Epithelial cell of esophagus (primary cell): ENCODE data around the gene TMEM151B.
A peak's percentile ranks its signal among the peaks of the same experiment; 100 is the strongest.

Experiments
- DNase-seq: peaks from one replicate; pipeline ENCODE4 v3.0.0; 2010; ENCODE audit warnings: low read depth
- H3K4me3 ChIP-seq: 2 replicates; pipeline ENCODE4 v1.5.1; 2011; ENCODE audit warnings: mild to moderate bottlenecking, low read length, control low read depth
- TF ChIP-seq, protein P1 (sequence below): IDR thresholded peaks from 2 replicates; pipeline ENCODE4 v1.5.1; 2011; ENCODE audit warnings: low read depth, mild to moderate bottlenecking, low read length, control low read depth, inconsistent platforms; ENCODE audit not compliant: insufficient read depth; ENCODE audit errors: missing control alignments

Gene TMEM151B

DNA sequence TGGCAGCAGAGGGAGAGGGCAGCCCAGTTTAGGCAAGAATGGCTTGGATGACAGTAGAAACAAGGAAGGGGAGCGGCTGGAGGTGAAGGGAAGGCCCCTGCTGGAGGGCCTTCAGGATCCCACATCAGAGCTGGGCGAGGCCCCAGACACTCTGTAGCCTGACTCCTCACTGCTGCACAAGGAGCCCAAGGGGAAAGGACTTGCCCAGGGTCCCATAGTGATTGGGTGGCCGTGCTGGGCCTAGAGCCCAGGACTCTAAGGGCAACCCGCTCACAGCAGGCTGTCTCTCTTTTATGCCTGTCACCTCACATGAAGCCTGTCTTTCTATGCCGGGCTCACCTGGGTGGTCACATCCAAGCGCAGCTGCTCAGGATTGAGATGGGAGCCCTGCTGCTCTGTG is 33.6 kb downstream of the TMEM151B start:
- no peak for DNase-seq
- TF ChIP-seq, protein P1, sequence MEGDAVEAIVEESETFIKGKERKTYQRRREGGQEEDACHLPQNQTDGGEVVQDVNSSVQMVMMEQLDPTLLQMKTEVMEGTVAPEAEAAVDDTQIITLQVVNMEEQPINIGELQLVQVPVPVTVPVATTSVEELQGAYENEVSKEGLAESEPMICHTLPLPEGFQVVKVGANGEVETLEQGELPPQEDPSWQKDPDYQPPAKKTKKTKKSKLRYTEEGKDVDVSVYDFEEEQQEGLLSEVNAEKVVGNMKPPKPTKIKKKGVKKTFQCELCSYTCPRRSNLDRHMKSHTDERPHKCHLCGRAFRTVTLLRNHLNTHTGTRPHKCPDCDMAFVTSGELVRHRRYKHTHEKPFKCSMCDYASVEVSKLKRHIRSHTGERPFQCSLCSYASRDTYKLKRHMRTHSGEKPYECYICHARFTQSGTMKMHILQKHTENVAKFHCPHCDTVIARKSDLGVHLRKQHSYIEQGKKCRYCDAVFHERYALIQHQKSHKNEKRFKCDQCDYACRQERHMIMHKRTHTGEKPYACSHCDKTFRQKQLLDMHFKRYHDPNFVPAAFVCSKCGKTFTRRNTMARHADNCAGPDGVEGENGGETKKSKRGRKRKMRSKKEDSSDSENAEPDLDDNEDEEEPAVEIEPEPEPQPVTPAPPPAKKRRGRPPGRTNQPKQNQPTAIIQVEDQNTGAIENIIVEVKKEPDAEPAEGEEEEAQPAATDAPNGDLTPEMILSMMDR: no peak
- H3K4me3 ChIP-seq: no peak overlapping the region

DNA sequence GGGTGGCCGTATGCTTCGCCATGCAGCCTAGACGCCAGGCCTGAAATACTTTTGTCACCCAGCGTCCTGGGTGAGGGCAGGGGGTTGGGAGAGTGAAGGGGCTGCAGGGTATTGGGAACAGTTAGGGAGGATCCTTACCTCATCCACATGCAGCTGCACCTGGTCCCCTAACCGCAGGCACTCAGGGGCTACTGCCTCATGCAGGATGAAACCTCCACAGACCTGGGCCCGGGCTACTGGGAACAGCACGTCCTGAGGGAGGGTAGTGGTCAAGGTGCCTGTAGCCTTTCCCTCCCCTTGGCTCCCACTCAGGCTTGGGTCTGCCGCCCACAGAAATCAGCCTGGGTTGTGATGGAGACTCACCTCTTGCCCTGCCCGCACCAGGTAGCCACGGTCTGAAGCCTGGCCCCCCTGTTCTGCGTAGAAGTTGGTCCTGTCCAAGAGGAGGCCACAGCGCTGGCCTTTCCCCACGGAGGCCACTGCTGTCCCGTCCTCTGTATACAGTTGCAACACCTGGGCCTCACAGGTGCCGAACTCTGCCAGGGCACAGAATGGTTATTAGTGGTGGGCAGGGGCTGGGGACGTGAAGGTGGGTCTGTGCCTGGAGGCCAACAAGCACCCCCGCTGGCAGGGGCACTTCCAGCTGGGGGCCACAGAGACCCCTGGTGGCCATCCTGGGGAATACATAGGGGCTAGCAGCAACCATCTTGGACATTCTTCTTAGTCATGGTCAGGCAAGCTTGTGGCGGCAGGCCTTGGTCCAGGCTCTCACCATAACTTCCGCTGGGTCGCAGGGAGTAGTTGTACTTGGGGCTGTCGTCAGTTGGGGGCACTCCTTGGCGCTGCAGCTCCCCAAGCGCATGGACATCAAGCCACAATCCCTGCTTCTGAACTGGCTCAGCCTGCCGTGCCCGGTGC is 34.3 kb downstream of the TMEM151B start:
- DNase-seq: peak; percentile 39
- TF ChIP-seq, protein P1: peak; percentile 70
- H3K4me3 ChIP-seq: no peak overlapping the region

DNA sequence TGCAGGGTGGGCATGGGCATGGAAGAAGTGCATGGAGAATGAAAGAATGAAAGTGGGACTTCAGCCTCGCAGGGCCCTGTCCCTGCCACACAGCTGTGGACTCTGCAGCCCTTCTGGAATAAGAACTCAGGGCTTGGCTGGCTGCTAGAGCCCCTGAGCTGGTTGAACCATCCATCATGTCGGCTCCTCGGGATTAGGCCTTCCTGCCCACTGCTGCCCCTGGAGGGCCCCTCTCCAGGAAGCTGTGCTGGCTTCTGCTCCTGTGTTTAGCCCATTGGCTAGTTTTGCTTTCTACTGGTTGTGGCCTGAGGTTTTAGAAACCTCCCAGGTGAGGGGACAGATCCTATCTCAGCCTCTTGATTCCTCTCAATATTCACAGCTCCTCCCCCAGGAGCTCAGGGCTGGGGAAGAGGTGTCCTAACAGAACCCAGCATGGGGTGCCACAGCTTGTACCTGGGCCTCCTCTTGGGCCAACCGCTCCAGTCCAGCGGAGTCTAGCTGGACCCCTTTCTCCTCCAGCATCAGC is 35.0 kb downstream of the TMEM151B start:
- no peak overlapping the region for H3K4me3 ChIP-seq
- TF ChIP-seq, protein P1: no peak
- no peak for DNase-seq

DNA sequence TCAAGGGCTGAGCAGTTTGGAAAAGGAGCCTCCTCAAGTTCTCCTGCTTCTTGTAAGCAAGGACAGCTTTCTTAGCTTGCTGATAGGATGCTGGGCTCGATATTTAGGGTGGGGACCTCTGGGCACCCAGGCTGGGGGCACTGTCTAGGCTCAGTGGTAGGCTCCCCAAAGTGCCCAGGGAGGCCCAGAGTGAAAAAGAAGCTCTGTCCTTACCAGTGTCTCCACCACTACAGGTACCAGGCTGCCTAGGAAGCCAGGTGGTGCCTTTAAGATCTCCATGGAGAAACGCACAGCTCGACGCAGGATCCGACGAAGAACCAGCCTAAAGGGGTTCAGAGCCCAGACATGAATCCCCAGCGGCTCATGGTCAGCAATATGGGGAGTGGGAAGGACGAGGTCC is 36.5 kb downstream of the TMEM151B start:
- H3K4me3 ChIP-seq: no peak overlapping the region
- TF ChIP-seq, protein P1: no peak
- no peak for DNase-seq

DNA sequence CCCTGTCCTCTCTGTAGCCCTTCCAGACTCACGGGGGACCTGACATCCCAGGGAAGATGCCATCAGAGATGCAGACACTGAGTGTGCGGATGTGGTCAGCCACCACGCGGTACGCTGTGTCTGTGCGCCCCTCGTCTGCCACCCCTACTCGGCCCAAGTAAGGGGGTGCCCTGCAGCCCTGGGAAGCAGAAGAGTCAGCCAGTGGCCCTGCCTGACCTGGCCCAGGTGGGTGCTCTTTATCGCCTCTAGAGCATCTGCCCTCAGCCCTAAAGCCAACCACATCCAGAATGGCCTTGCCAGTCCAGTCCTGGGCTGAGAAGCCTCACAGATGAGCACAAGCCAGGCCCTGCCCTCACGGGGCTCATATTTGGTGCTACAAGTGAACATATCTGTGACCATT is 37.0 kb downstream of the TMEM151B start:
- no peak overlapping the region for H3K4me3 ChIP-seq
- TF ChIP-seq, protein P1: no peak
- no peak for DNase-seq

DNA sequence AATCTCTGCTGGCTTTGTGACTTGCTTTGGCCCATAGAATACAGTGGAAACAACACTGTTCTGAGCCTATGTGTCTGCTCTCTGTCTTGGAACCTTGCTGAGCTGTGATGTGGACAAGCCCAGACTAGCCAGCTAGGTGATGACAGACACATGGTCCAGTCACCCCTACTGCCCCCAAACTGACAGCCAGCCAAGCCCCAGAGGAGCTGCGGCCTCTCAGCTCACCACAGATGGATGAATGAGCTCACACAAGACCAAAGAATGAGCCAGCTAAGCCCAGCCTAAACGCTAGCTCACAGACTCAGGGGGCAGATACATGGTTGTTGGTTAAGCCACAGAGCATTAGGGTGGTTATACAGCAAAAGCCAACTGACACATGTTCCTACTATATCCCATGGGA is 38.8 kb downstream of the TMEM151B start:
- TF ChIP-seq, protein P1: no peak
- peak; percentile 96 for DNase-seq
- H3K4me3 ChIP-seq: no peak overlapping the region

DNA sequence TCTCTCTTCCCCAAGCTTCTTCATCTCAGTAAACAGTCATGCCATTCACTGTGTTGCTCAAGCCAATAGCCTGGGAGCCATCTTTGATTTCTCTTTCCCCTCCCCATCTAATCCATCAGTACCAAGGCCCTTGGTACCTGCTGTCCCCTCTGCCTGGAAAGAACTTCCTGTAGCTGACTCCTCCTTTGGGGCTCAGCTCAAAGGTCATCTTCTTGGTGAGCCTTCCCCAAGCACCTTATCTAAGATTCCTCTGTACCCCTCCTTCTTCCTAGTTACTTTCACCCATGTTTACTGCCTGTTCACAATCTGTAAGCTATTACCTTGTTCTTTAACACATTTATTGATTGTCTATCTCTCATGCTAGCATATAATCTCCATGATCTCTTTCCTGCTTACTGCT is 39.4 kb downstream of the TMEM151B start:
- no peak for DNase-seq
- TF ChIP-seq, protein P1: no peak
- H3K4me3 ChIP-seq: no peak overlapping the region
